ENCODE measurements around the gene GPR55.

GRCh38 chr2:230862292-230862691, 62.8 kb downstream of the GPR55 start:
- TF ChIP-seq CTCF (conservative IDR thresholded peaks at IDR 0.05; ENCODE audit: low read depth, low read length) (no peak), EZH2 (IDR thresholded peaks at IDR 0.05; ENCODE audit: borderline replicate concordance, low read depth, low read length, poor library complexity, severe bottlenecking) (no peak)

All from A673 (cell line).